HEK293T (cell line): ENCODE results near the gene MYMX.

Experiments
- CTCF ChIA-PET: fragments of 350-600 bp; formaldehyde crosslinking; extraction: SDS; loops from one replicate; lab custom pipeline; 2021; ENCODE audit warnings: antibody characterized with exemption, inconsistent platforms; lab: Yijun Ruan, JAX
- POLR2A ChIA-PET: fragments of 350-600 bp; formaldehyde crosslinking; extraction: SDS; loops from one replicate; lab custom pipeline; 2020; ENCODE audit warnings: antibody characterized with exemption, inconsistent platforms; lab: Yijun Ruan, JAX
- DNase-seq: peaks from one replicate; pipeline ENCODE4 v3.0.0; 2012; ENCODE audit warnings: mixed read lengths; ENCODE audit errors: extremely low spot score
- ARNT ChIP-seq: fragments of 450-650 bp; IDR thresholded peaks from 2 replicates; pipeline ENCODE4 v1.6.1; 2017; ENCODE audit warnings: mild to moderate bottlenecking
- BHLHE40 ChIP-seq: fragments of 450-650 bp; IDR thresholded peaks from 2 replicates; pipeline ENCODE4 v1.6.1; 2016; ENCODE audit warnings: mild to moderate bottlenecking, moderate library complexity, borderline replicate concordance
- CTBP1 ChIP-seq: fragments of 450-650 bp; IDR thresholded peaks from 2 replicates; pipeline ENCODE4 v1.6.1; 2016; ENCODE audit warnings: borderline replicate concordance
- ELF4 ChIP-seq: fragments of 450-650 bp; IDR thresholded peaks from 2 replicates; pipeline ENCODE4 v1.6.1; 2017; ENCODE audit warnings: antibody characterized with exemption
- FOXA1 ChIP-seq: fragments of 450-650 bp; IDR thresholded peaks from 2 replicates; pipeline ENCODE4 v1.6.1; 2016; ENCODE audit warnings: mild to moderate bottlenecking
- FOXK2 ChIP-seq: fragments of 450-650 bp; IDR thresholded peaks from 2 replicates; pipeline ENCODE4 v1.6.1; 2016; ENCODE audit warnings: mild to moderate bottlenecking
- FOXM1 ChIP-seq: fragments of 450-650 bp; IDR thresholded peaks from 2 replicates; pipeline ENCODE4 v1.6.1; 2017; ENCODE audit warnings: mild to moderate bottlenecking, borderline replicate concordance
- HDGF ChIP-seq: fragments of 450-650 bp; IDR thresholded peaks from 2 replicates; pipeline ENCODE4 v1.6.1; 2017; ENCODE audit warnings: antibody characterized with exemption, borderline replicate concordance
- L3MBTL2 ChIP-seq: fragments of 450-650 bp; conservative IDR thresholded peaks from 2 replicates; pipeline ENCODE4 v1.6.1; 2016; ENCODE audit warnings: mild to moderate bottlenecking
- LEF1 ChIP-seq: fragments of 450-650 bp; IDR thresholded peaks from 2 replicates; pipeline ENCODE4 v1.6.1; 2017; ENCODE audit warnings: mild to moderate bottlenecking, borderline replicate concordance
- NFRKB ChIP-seq: fragments of 450-650 bp; IDR thresholded peaks from 2 replicates; pipeline ENCODE4 v1.6.1; 2016; ENCODE audit warnings: mild to moderate bottlenecking, moderate library complexity
- SP1 ChIP-seq: fragments of 450-650 bp; IDR thresholded peaks from 2 replicates; pipeline ENCODE4 v1.6.1; 2017
- SUZ12 ChIP-seq: fragments of 450-650 bp; IDR thresholded peaks from 2 replicates; pipeline ENCODE4 v1.6.1; 2016; ENCODE audit warnings: mild to moderate bottlenecking
- TARDBP ChIP-seq: fragments of 450-650 bp; IDR thresholded peaks from 2 replicates; pipeline ENCODE4 v1.6.1; 2016
- ZNF384 ChIP-seq: fragments of 450-650 bp; IDR thresholded peaks from 2 replicates; pipeline ENCODE4 v1.6.1; 2016
- TF ChIP-seq, protein P1 (sequence below): fragments of 450-650 bp; IDR thresholded peaks from 2 replicates; pipeline ENCODE4 v1.6.1; 2016

Gene MYMX

DNA sequence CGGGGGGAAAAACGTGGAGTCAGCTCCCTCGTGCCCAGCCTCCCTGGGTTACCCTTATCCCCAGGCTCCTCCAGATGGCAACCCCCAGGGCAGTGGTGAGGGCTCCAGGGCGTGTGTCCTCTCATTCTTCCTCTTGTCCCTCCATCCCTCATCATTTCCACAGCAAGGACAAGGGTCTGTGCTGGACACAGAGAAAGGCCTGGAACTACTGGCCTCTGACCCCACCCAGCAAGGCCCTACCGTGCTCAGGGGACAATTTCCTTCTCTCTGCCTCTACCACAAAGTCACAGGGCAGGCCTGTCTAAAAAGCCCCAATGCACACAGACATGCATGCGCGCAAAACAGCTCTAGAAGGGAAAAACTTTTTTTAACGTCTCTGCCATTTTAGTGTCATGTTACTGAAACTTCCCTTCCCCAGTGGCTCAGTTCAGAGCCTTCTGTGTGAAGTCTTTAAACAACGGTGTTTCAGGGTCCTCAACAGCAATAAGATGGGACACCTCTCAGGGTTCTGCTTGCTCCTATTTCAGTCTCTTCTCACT is 41.7 kb downstream of the MYMX start:
- POLR2A ChIA-PET = interaction anchor here (3.7 kb wide), 1 partner anchor 12 kb away, joined by 117 read pairs; the partner anchor contains the start of gene HSP90AB1
- DNase-seq = no peak
- TF ChIP-seq FOXM1 (no peak), ARNT (no peak), ELF4 (no peak), CTBP1 (no peak), SUZ12 (no peak), BHLHE40 (no peak), FOXA1 (no peak), FOXK2 (no peak), TARDBP (no peak), L3MBTL2 (no peak), SP1 (no peak), NFRKB (no peak), HDGF (no peak), LEF1 (no peak), ZNF384 (no peak)
- TF ChIP-seq, protein P1, sequence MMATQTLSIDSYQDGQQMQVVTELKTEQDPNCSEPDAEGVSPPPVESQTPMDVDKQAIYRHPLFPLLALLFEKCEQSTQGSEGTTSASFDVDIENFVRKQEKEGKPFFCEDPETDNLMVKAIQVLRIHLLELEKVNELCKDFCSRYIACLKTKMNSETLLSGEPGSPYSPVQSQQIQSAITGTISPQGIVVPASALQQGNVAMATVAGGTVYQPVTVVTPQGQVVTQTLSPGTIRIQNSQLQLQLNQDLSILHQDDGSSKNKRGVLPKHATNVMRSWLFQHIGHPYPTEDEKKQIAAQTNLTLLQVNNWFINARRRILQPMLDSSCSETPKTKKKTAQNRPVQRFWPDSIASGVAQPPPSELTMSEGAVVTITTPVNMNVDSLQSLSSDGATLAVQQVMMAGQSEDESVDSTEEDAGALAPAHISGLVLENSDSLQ = no peak
- CTCF ChIA-PET = no interaction called here

DNA sequence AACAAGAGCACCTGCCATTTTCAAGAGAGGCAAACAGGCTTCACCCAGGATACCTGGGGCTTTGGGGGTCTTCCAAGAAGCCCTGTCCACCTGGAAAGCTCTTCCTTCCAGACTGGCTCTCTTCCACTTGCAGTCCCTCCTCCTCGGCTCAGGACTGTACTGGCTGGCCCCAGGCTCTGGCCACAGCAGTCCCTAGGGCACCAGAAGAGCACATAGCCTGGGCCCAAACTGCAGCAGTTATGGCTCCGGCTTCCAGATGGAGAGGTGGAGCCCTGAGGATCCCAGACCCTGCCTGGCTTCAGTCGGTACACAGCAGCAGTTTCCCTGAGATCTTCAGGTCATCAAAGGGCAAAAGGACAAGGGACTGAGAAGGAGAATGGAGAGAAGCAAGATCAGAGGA is 42.2 kb downstream of the MYMX start:
- ChIA-PET CTCF (no interaction called here), POLR2A (no interaction called here)
- DNase-seq = no peak
- TF ChIP-seq, protein P1 = no peak
- TF ChIP-seq L3MBTL2 (no peak), CTBP1 (no peak), HDGF (no peak), SUZ12 (no peak), SP1 (no peak)

DNA sequence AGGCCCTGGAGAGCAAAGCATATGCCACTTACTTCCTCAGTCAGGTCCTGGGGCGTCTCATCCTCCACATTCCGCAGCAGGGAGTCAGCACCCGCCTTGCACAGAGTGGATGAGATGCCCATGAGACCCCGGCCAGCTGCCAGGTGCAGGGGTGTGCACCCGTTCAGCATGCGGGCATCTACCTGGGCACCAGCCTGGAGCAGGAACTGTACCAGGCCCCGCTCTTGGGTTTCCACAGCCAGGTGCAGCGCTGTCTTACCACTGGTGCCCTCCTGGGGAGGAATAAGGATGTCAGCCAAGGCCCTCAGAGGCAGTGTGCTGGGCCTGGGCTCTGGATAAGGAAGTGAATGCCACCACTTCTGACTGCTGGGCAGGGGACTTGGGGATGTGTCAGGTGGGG is 43.3 kb downstream of the MYMX start:
- TF ChIP-seq SUZ12 = no peak
- TF ChIP-seq LEF1 = no peak
- TF ChIP-seq FOXA1 = no peak
- TF ChIP-seq HDGF = no peak
- no peak for TF ChIP-seq FOXK2
- TF ChIP-seq ELF4 = no peak
- no peak for TF ChIP-seq ARNT
- no peak for TF ChIP-seq L3MBTL2
- no peak for TF ChIP-seq TARDBP
- no peak for TF ChIP-seq BHLHE40
- no peak for TF ChIP-seq FOXM1
- TF ChIP-seq, protein P1 = no peak
- TF ChIP-seq SP1 = no peak
- no peak for TF ChIP-seq CTBP1
- TF ChIP-seq ZNF384 = no peak
- TF ChIP-seq NFRKB = no peak
- DNase-seq = no peak
- CTCF ChIA-PET = no interaction called here
- POLR2A ChIA-PET = interaction anchor here (0.9 kb wide), 1 partner anchor 13 kb away, joined by 4 read pairs; the partner anchor contains the start of gene HSP90AB1

DNA sequence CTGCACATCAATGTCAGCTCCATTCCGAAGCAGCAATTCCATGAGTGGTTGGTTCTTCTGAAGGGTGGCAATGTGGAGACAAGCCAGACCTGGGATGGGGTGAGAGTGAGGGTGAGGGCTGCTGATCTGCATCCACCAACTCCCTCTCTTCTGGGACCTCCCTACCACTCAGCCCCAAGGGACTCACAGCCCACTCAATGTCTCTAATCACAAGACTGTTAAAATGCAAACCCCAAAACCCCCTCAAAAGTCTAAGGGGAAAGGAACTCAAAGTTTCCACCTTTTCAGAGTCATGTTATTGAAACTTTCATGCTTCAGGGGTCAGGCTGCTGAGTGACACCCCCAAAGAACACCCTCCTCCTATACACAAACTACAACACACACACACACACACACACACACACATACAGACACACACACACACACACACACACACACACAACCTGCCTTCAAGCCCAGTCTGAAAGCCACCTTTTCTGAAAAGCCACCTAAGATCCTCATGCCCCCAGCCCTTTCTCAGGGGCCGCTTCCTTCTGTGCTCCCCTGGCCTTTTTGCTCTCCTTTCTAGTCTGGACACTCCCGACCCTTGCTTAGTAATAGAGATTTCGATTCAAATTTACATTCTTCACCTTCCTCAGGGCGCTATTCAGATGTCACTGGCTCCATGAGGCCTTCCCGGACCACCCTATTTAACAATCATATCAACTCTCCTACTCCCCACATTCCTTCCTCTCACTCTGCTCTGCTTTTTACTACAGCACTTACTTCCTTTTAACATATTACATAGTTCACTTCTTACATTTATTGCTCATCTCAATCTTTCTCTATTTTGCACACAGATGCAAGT is 43.9 kb downstream of the MYMX start:
- POLR2A ChIA-PET = interaction anchor here (0.9 to 2.7 kb wide), 2 partner anchors 13 to 14 kb away, joined by 4 to 20 read pairs; partner anchors contain the start of gene HSP90AB1
- DNase-seq = no peak
- TF ChIP-seq LEF1 = no peak
- no peak for TF ChIP-seq ZNF384
- no peak for TF ChIP-seq FOXA1
- no peak for TF ChIP-seq FOXM1
- TF ChIP-seq SUZ12 = no peak
- no peak for TF ChIP-seq BHLHE40
- TF ChIP-seq SP1 = no peak
- CTCF ChIA-PET = no interaction called here

DNA sequence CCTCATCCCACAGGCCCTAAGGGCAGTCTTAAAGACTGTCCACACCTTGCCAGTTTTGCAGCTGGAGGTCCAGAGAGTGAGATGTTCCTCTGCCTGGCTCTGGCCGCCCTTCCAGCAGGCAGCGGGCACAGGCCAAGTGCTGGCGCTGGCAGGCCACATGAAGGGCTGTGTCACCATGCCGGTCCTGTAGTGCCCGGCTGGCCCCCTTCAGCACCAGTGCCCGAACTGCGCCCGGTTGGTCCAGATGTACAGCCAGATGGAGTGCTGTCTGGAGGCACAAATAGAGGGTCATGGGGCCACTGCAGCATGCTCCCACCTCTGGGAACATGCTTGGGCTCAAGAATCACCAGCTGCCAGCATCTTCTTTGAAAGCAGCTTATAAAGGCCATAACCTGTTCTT is 44.9 kb downstream of the MYMX start:
- POLR2A ChIA-PET = interaction anchor here (2.7 kb wide), 1 partner anchor 14 kb away, joined by 20 read pairs; the partner anchor contains the start of gene HSP90AB1
- TF ChIP-seq LEF1 = no peak
- no peak for TF ChIP-seq FOXM1
- TF ChIP-seq, protein P1 = no peak
- TF ChIP-seq SP1 = no peak
- TF ChIP-seq FOXA1 = no peak
- no peak for TF ChIP-seq HDGF
- no peak for TF ChIP-seq CTBP1
- TF ChIP-seq ZNF384 = no peak
- TF ChIP-seq FOXK2 = no peak
- TF ChIP-seq TARDBP = no peak
- TF ChIP-seq BHLHE40 = no peak
- no peak for TF ChIP-seq L3MBTL2
- TF ChIP-seq ELF4 = no peak
- CTCF ChIA-PET = no interaction called here
- no peak for DNase-seq
